ENCODE measurements around the gene RING1. TPM values are rescaled to one million over a fixed set of nuclear protein-coding genes. Genes with fewer than 3 reads are reported as not detected.
A peak's percentile ranks its signal among the peaks of the same experiment; 100 is the strongest.

Gene RING1
- total RNA-seq, 1 experiment from 2014 or later: 31.0 TPM

- Histone ChIP-seq H3K4me2 (ENCODE audit: insufficient read depth, insufficient read length, low read length) (no peak overlapping the region), H3T11ph (ENCODE audit: low read length) (no peak overlapping the region), H2BK15ac (ENCODE audit: low read depth, low read length) (no peak overlapping the region), H3K27me3 (ENCODE audit: insufficient read depth, low read length) (peaks cover 46% of the 10 kb centered on the region), H3K23me2 (ENCODE audit: insufficient read length, low read depth, low read length, poor library complexity, severe bottlenecking) (peaks cover 20% of the 10 kb centered on the region), H4K20me1 (ENCODE audit: control insufficient read depth, insufficient read depth, insufficient read length) (peaks cover 3% of the 10 kb centered on the region), H2BK120ac (ENCODE audit: low read depth, low read length, poor library complexity, severe bottlenecking) (no peak overlapping the region), H3K4me1 (ENCODE audit: insufficient read depth, low read length) (no peaks in the 10 kb centered on the region), H3K79me1 (ENCODE audit: insufficient read depth, low read depth, low read length, poor library complexity, severe bottlenecking) (no peaks in the 10 kb centered on the region), H3K27ac (ENCODE audit: insufficient read length, low read depth, low read length) (no peak overlapping the region), H4K8ac (replicated peaks; ENCODE audit: insufficient read length, low read depth, low read length) (no peak overlapping the region), H3K9me3 (ENCODE audit: control insufficient read depth, low read depth, low read length) (no peaks in the 10 kb centered on the region), H2BK20ac (ENCODE audit: low read depth, low read length, poor library complexity, severe bottlenecking) (no peak overlapping the region), H4K91ac (ENCODE audit: insufficient read length, low read depth, low read length) (no peak overlapping the region), H3K18ac (ENCODE audit: insufficient read length, low read depth, low read length) (no peak overlapping the region), H3K56ac (ENCODE audit: insufficient read length, low read depth, low read length) (no peak overlapping the region), H2BK12ac (ENCODE audit: insufficient read length, low read depth, low read length) (no peak overlapping the region), H2BK5ac (ENCODE audit: insufficient read length, low read length) (no peak overlapping the region), H3K9ac (ENCODE audit: extremely low read depth, insufficient read length, low read length) (no peak overlapping the region), H2AFZ (ENCODE audit: low read length) (no peak overlapping the region), H3K79me2 (ENCODE audit: insufficient read depth, low read length) (no peaks in the 10 kb centered on the region), H3K4ac (ENCODE audit: low read depth, low read length) (no peak overlapping the region), H3K23ac (ENCODE audit: insufficient read length, low read depth, low read length) (no peak overlapping the region), H4K5ac (ENCODE audit: insufficient read length, low read depth, low read length) (no peak overlapping the region), H2AK5ac (ENCODE audit: insufficient read length, low read length) (no peak overlapping the region), H3K14ac (ENCODE audit: insufficient read depth, low read length) (no peak overlapping the region)
- peaks cover 7 to 24% (median 16%) of the 10 kb centered on the region in 3 experiments; a peak in 6 of 7 replicates for H3K36me3 Mint-ChIP-seq (ENCODE audit: insufficient read depth in 1 of 3, low read depth in 3 of 3)
- peaks cover 33 to 48% of the 10 kb centered on the region in 2 experiments for H3K4me1 Mint-ChIP-seq
- peaks cover 82% of the 10 kb centered on the region for H3K27me3 Mint-ChIP-seq (ENCODE audit: low read depth)
- no CpG with 5 or more reads among the region's 18 CpGs for WGBS (ENCODE audit: extremely low coverage, insufficient read length, low lambda C conversion rate)
- no peaks in the 10 kb centered on the region for H3K9me3 Mint-ChIP-seq
- H3K27ac Mint-ChIP-seq: no peak overlapping the region; a peak in 1 of 7 replicates
- H3K4me3 Mint-ChIP-seq: peak overlapping the region in 1 of 2 experiments; percentile 94; a peak in 3 of 5 replicates
- peak; percentile 82 for DNase-seq
- peak; percentile 40; the same call in 1 of the 3 replicates for TF ChIP-seq CTCF (conservative IDR thresholded peaks at IDR 0.05)
These were observed 3.5 kb downstream of the RING1 start for GRCh38 chr6:33211666-33212422.
